T-helper 1 cell treated with Interleukin-12 subunit alpha and Interleukin-12 subunit beta and Interleukin-4 antibody, amounts not matched to agents 30 μg/mL and 1 μg/mL, for 36 hours (primary cell): Measurements from ENCODE around the gene ZCCHC8.
"Not testable (repeated sequence)": the region's sequence is repeated elsewhere in the genome, so short reads cannot be mapped to it uniquely, and the experiment has no call there.

Experiments
- H3K27ac Mint-ChIP-seq: one replicate; pipeline ENCODE4 v1.8.0; 2021; ENCODE audit warnings: mild to moderate bottlenecking, mixed read lengths
- H3K27me3 Mint-ChIP-seq: one replicate; pipeline ENCODE4 v1.8.0; 2021; ENCODE audit warnings: low read depth, mixed read lengths
- H3K36me3 Mint-ChIP-seq: one replicate; pipeline ENCODE4 v1.8.0; 2021; ENCODE audit warnings: low read depth, mixed read lengths
- H3K4me1 Mint-ChIP-seq: one replicate; pipeline ENCODE4 v1.8.0; 2021; ENCODE audit warnings: low read depth, mixed read lengths
- H3K4me3 Mint-ChIP-seq: one replicate; pipeline ENCODE4 v1.8.0; 2021; ENCODE audit warnings: mild to moderate bottlenecking, moderate library complexity, mixed read lengths
- H3K9me3 Mint-ChIP-seq: one replicate; pipeline ENCODE4 v1.8.0; 2021; ENCODE audit warnings: mixed read lengths

ZCCHC8 gene

GRCh38 chr12:122447825-122448224, 52.9 kb downstream of the ZCCHC8 start:
- not testable (repeated sequence) for H3K27ac Mint-ChIP-seq, H3K36me3 Mint-ChIP-seq, H3K9me3 Mint-ChIP-seq, H3K27me3 Mint-ChIP-seq, H3K4me3 Mint-ChIP-seq
- peaks cover 12% of the 10 kb centered on the region for H3K4me1 Mint-ChIP-seq

- H3K4me1 Mint-ChIP-seq, H3K4me3 Mint-ChIP-seq, H3K9me3 Mint-ChIP-seq: not testable (repeated sequence)
Observed at GRCh38 chr12:122446390-122446789, 54.3 kb downstream of the ZCCHC8 start.

GRCh38 chr12:122444071-122444470, 56.7 kb downstream of the ZCCHC8 start:
- H3K4me1 Mint-ChIP-seq: not testable (repeated sequence)

More at GRCh38 chr12:122446390-122446789, 54.3 kb downstream of the ZCCHC8 start:
- not testable (repeated sequence) for H3K27ac Mint-ChIP-seq, H3K36me3 Mint-ChIP-seq, H3K27me3 Mint-ChIP-seq

GRCh38 chr12:122438822-122439221, 61.9 kb downstream of the ZCCHC8 start:
- H3K9me3 Mint-ChIP-seq, H3K4me3 Mint-ChIP-seq, H3K27ac Mint-ChIP-seq, H3K4me1 Mint-ChIP-seq, H3K36me3 Mint-ChIP-seq, H3K27me3 Mint-ChIP-seq: not testable (repeated sequence)

More at GRCh38 chr12:122444071-122444470, 56.7 kb downstream of the ZCCHC8 start:
- not testable (repeated sequence) for H3K27me3 Mint-ChIP-seq, H3K4me3 Mint-ChIP-seq, H3K9me3 Mint-ChIP-seq, H3K27ac Mint-ChIP-seq, H3K36me3 Mint-ChIP-seq

GRCh38 chr12:122437656-122438121, 63.0 kb downstream of the ZCCHC8 start:
- no peaks in the 10 kb centered on the region for H3K9me3 Mint-ChIP-seq
- no peak overlapping the region for H3K27ac Mint-ChIP-seq
- H3K4me1 Mint-ChIP-seq: no peaks in the 10 kb centered on the region
- no peak overlapping the region for H3K4me3 Mint-ChIP-seq
- no peaks in the 10 kb centered on the region for H3K36me3 Mint-ChIP-seq
- peaks cover 8% of the 10 kb centered on the region for H3K27me3 Mint-ChIP-seq

GRCh38 chr12:122435186-122435585, 65.5 kb downstream of the ZCCHC8 start:
- Mint-ChIP-seq H3K4me3 (no peak overlapping the region), H3K4me1 (no peaks in the 10 kb centered on the region), H3K36me3 (no peaks in the 10 kb centered on the region), H3K9me3 (no peaks in the 10 kb centered on the region), H3K27me3 (peaks cover 8% of the 10 kb centered on the region), H3K27ac (no peak overlapping the region)

GRCh38 chr12:122429043-122429442, 71.7 kb downstream of the ZCCHC8 start:
- H3K27ac Mint-ChIP-seq, H3K36me3 Mint-ChIP-seq, H3K27me3 Mint-ChIP-seq, H3K4me3 Mint-ChIP-seq, H3K4me1 Mint-ChIP-seq, H3K9me3 Mint-ChIP-seq: not testable (repeated sequence)

- no peaks in the 10 kb centered on the region for H3K27me3 Mint-ChIP-seq
Observed at GRCh38 chr12:122427403-122427802, 73.3 kb downstream of the ZCCHC8 start.

GRCh38 chr12:122423258-122424165, 77.2 kb downstream of the ZCCHC8 start:
- H3K4me1 Mint-ChIP-seq: peaks cover 22% of the 10 kb centered on the region
- H3K9me3 Mint-ChIP-seq: no peaks in the 10 kb centered on the region
- H3K27ac Mint-ChIP-seq: peak overlapping the region; percentile 90
- H3K27me3 Mint-ChIP-seq: no peaks in the 10 kb centered on the region
- peaks cover 2% of the 10 kb centered on the region for H3K36me3 Mint-ChIP-seq
- H3K4me3 Mint-ChIP-seq: peak overlapping the region; percentile 88

More at GRCh38 chr12:122427403-122427802, 73.3 kb downstream of the ZCCHC8 start:
- H3K4me3 Mint-ChIP-seq: no peak overlapping the region
- peaks cover 11% of the 10 kb centered on the region for H3K4me1 Mint-ChIP-seq
- no peaks in the 10 kb centered on the region for H3K9me3 Mint-ChIP-seq
- H3K27ac Mint-ChIP-seq: no peak overlapping the region
- no peaks in the 10 kb centered on the region for H3K36me3 Mint-ChIP-seq

GRCh38 chr12:122422730-122423257, 77.9 kb downstream of the ZCCHC8 start:
- Mint-ChIP-seq H3K27me3 (no peaks in the 10 kb centered on the region), H3K4me3 (peak overlapping the region; percentile 88), H3K4me1 (peaks cover 26% of the 10 kb centered on the region), H3K9me3 (no peaks in the 10 kb centered on the region), H3K36me3 (peaks cover 2% of the 10 kb centered on the region), H3K27ac (peak overlapping the region; percentile 90)

- Mint-ChIP-seq H3K9me3 (no peaks in the 10 kb centered on the region), H3K27me3 (no peaks in the 10 kb centered on the region), H3K36me3 (peaks cover 2% of the 10 kb centered on the region), H3K4me1 (peaks cover 27% of the 10 kb centered on the region), H3K4me3 (peak within 1 kb of the TSS; percentile 93), H3K27ac (peak within 1 kb of the TSS; percentile 90)
Observed at GRCh38 chr12:122421821-122422729, 78.7 kb downstream of the ZCCHC8 start, which contains the start of gene CLIP1. Gene CLIP1 (minus strand): TSS chr12:122422669. CDS start chr12:122380452, 42,217 bp downstream.
